NCI-H128 (cell line): ENCODE data around the gene FOSL1.

Experiments used
- DNase-seq: peaks from one replicate; lab custom pipeline; 2025; ENCODE audit not compliant: unreplicated experiment; lab: John Stamatoyannopoulos, UW

Gene FOSL1

DNA sequence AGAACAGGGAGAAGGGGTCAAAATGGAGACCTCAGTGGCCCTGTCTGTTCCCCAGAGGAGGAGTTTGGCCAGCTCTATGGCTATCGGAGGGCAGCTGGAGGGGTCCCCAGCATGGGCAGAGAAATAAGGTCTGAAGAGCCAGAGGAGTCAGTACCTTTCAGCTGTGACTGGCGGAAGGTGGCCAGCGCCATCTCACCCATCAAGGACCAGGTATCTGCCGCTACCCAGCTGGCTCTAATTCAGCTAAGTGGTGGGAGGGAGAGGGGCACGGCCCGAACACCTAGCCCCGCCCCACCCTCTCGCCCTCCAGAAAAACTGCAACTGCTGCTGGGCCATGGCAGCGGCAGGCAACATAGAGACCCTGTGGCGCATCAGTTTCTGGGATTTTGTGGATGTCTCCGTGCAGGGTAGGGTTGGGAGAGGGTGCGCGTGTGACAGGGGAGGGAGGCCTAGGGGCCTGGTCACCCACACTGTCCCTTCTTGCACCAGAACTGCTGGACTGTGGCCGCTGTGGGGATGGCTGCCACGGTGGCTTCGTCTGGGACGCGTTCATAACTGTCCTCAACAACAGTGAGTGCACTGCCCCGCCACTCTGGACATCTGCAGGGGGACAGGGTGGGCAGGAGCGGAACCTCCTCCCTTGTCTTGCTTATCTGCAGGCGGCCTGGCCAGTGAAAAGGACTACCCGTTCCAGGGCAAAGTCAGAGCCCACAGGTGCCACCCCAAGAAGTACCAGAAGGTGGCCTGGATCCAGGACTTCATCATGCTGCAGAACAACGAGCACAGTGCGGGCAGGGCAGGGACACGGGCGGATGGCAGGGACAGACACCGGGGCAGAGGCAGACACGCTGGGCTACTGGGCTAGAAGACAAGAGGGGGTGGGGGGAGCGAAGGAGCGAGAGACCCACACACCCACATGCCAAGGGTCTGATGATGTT is 17.8 kb downstream of the FOSL1 start:
- no peak for DNase-seq

DNA sequence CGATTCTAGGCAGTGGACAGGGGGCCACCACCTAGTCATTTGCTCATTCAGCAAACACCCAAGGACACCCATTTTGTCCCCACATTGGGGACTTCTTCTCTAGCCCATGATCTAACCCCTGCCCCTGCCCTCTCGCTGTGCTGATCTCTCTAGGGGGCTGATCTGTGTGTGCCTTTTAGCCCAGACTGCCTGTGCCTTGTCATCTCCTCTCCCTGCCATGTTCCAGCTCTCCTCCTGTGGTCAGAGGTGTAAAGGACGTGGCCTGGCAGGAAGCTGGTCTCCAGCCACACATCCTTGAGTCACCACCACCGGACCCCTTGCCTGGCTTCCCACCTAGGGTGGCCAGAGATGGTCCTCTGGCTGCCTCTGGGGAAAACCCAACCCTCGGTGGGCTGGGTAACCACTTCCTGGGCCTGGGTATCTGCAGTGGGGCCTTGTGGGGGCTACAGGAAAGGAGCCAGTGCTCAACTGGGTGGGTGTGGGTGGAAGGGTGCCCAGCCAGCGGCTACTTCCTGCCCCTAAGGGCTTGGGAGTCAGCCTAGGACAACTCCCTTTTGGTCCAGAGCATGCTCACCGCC is 19.3 kb downstream of the FOSL1 start:
- DNase-seq: no peak

DNA sequence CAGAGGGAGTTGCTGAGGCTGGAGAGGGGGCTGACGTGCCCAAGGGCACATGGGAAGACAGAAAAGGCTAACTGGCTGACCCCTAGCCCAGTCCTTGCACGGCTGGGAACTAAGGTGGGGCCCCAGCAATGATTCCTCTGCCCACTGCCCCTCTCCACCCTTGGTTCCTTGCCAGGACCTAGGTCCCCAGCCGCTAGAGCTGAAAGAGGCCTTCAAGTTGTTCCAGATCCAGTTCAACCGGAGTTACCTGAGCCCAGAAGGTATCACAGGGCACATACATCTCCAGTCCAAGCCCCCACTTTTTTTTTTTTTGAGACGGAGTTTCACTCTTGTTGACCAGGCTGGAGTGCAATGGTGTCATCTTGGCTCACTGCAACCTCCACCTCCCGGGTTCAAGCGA is 20.2 kb downstream of the FOSL1 start:
- no peak for DNase-seq

DNA sequence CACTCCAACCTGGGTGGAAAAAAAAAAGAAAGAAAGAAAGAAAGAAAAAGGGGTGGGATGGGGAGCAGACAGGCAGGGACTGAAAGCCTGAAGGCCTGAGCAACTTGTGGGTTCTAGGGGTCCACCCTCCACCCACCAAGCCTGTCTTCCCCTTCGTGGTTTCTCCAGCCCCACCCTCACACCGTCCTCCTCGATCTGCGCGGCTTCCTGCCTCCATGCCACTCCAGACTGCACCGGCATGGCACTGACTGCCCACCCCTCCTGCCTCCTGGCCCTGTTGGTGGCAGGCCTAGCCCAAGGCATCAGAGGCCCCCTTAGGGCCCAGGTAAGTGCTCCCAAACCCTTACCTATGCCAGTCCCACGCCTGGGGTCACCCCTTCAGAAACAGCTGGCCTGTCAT is 20.6 kb downstream of the FOSL1 start, which contains the start of gene CTSW:
TSS of gene CTSW (plus strand) at position 221 of the 400 bp plus-strand sequence. CDS start at position 239, 18 bp downstream.
- no peak for DNase-seq

DNA sequence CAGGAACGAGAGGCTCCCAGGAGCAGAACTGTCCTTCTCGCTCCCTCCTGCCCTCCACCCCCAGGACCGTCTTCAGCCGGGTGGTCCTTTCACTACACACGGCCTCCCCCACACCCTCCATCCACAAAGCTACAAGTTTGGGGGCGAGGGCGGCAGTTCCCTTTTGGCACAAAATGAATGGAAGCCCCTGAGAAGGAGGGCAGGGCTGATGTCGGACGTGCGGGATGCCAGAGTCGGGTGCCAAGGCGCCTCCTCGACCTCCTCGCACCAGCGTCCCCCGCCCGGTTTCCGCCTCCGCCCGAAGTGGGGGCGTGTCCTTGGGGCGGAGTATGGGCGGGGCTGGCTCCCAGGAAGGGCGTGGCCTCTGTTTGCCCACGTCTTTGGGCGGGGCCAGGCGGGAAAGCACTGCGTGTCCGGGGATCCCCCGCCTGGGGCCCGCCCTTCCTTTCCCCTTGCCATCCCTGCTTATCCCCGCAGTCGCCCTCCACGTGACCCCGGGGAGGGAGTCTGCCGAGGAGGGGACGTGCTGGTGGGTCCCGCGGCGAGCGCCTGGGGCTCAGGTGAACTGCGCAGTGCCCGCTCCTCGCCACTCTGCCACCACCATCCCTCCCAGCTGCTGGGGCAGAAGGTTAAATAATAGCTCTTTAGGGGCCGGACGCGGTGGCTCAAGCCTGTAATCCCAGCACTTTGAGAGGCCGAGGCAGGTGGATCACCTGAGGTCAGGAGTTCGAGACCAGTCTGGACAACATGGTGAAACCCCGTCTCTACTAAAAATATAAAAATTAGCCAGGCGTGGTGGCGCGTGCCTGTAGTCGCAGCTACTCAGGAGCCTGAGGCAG is 26.7 kb downstream of the FOSL1 start:
- DNase-seq: peak; percentile 91

DNA sequence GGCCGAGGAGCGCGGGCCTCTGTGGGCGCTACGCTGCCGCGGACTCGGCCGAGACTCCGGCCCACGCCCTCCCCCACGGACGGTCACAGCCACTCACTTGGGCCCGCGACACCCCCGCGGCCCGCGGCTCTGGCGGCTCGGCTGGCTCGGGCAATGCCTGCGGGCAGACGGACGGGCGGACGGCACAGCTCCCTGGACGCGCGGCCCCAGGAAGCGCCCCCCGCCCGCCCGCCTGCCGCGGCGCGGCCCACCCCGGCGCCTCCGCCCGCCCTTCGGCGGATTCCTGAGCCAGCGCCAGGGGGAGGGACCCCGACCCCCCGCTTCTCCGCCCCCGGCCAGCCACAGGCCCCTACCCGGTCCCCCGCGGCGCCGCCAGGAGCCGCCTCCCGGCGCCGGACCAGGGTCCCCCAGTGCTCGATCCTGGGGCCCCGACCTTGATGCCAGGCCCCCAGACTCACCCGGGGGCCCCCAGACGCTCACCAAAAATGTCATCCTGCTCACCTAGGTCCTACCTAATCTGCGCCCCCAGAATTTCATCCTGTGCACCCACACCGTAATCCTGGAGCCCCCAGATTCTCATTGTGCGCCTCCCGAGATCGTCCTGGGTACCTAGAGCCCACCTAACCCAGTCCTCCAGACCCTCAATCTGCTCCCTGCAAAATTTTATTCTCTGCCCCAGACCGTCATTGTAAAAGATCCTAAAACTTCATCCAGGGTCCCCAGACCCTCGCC is 27.4 kb downstream of the FOSL1 start, which contains the start of gene EFEMP2:
TSS of gene EFEMP2 (minus strand) at position 215 of the 732 bp plus-strand sequence. CDS start 446 bp downstream, outside the sequence.
- DNase-seq: no peak

DNA sequence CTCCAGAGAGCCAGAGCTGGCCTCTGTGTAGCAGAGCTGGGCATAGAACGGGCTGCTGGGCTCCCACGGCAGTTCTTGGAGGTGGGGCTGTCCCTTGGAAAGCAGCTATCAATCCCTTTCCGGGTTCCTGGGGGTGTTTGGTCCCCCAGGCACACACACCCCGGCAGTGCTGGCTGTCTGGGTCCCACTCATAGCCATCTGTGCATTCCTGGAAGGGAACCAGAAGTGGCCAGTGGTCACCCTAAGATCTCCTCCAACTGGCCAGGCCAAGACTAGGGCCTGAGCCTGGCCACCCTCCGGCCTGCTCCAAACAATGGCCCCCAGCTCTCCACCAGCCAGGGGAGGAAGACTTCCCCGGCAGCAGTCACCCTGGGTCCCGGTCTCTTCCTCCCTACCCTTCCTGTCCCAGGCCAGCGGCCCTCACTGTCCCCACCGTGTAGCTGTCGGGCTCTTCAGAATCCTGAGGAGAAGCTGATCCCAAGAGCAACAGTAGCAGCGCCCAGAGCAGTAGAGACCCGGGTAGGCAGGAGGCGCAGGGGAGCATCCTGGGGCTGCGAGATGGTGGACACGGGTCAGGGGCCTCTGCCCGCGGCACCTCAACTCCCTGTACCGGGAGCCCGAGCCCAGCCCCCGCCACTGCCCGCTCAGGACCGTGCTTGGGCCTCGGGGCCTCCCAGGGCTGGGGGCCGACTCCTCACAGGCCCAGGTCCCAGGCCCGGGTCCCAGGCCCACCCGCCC is 28.2 kb downstream of the FOSL1 start:
- no peak for DNase-seq

DNA sequence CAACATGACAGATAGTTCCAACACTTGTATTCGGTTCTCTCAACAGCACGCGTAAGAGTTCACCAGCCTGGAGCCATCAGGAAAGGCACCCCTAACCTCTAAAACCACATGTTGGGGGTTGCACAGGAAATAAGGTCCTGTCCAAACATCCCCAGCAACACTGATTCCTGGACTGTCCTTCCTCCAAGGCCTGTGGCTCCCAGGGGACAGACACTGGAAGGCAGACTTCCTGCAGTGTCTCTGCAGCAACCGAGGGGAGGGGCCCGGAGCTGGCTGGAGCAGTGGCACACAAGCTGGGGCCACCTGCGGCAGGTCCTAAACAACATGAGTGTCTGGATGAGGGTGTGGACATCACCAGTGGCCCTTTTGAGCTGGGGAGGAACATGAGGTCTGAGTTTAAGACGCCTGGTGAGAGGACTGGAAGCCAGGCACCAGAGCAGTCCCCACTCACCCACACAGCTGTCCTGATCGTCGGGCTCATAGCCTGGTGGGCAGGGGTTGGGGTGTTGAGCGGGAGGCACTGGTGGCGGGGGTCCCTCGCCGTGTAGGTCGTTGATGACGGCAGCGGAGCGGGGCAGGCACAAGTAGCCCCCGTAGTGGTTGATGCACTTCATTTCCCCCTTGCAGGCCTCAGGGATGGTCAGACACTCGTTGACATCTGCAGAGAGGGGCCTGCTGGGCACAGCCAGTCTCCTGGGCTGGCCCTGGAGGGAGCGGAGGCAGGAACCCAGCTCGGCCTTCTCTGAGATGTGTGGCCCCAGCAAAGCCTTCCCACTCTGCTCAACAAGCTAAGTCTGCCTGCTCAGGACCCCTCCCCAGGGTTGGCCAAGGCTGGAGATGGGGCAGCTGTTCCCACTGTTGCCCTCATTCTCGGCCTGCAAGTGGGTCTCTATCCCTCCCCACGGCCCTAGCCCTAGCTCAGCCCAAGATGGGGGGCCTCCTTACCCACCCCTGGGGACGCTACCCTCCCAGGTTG is 29.2 kb downstream of the FOSL1 start:
- DNase-seq: no peak

DNA sequence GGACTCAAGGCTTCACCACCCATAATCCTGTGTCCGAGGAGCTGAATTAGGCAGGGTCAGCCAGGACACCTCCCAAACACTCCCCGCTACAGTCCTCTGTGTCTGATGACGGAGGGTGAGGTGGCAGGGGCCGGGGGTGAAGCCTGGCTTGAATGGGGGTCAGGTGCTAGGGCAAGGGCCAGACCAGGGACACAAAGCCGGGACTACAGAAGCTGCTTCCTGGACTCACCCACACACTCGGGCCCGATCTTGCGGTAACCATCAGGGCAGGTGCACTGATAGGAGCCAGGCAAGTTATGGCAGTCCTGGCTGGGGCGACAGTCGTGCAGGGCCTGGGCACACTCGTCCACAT is 29.9 kb downstream of the FOSL1 start:
- no peak for DNase-seq

DNA sequence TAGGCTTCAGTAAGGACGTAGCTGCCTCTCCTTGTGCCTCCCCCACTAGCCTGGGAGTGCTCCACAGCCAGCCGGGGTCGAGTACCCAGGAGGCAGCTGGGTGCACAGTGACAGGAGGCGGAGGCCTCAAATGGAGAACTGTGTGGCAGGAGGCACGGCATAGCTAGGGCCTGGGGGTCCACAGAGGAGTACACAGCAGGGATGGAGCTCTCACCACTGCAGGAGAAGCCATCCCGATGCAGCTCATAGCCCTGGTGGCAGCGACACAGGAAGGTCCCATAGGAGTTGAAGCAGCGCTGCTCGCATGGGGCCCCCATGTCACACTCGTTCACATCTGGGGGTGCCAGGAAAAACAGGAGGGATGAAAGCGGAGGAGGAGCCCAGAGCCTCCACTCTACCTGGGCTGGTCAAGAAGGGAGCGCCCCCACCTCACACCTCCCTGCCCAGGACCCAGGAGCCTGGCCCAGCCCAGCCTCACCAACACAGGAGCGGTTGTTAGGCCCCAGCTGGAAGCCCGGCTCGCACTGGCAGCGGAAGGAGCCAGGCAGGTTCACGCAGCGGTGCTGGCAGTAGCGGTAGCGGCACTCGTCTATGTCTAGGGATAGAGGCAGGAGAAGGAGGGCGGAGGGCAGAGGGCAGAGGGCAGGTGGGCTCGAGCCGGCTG is 30.4 kb downstream of the FOSL1 start:
- DNase-seq: no peak

DNA sequence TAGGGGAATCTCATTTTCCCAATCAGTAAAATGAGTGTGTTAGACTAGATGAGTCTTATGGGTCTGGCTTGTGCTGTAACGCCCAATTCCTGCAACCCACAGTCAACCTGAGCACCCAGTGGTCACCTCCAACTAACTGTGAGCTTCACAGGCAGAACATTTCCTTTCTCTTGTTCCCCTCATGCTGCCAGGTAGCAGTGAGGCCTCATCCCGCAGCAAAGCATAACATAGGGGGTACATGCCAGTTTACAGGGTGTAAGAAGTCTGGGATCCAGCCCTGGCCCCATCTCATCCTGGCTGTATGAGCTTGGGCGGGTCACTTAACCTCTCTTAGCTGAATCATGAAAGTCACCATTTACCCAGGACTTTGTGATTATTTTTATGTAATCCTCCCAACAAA is 31.3 kb downstream of the FOSL1 start:
- no peak for DNase-seq

DNA sequence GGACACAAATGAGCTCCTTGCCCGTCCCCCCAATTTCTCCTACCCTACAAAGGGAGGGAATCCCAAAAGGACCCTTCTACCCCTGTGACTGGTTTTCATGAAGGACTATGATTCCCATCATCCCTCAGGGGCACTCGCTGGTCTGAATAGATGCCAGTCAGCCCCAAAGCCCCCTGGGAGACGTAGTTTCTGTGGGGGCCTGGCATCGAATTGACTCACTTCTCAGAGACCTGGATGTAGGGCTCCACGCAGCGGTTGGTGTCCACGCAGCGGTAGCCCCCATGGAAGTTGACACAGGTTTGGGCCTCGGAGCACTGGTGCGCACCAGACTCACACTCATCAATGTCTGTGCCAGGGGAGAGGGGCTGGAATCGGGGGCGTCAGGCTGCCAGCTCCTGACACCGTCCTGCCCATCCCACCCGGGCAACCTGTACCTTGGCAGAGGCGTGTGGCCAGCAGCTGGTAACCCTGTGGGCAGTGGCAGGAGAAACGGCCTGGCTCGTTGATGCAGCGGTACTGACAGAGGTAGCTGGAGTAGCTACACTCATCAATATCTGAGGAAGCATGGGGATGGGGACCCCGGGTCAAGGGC is 32.0 kb downstream of the FOSL1 start:
- DNase-seq: no peak

DNA sequence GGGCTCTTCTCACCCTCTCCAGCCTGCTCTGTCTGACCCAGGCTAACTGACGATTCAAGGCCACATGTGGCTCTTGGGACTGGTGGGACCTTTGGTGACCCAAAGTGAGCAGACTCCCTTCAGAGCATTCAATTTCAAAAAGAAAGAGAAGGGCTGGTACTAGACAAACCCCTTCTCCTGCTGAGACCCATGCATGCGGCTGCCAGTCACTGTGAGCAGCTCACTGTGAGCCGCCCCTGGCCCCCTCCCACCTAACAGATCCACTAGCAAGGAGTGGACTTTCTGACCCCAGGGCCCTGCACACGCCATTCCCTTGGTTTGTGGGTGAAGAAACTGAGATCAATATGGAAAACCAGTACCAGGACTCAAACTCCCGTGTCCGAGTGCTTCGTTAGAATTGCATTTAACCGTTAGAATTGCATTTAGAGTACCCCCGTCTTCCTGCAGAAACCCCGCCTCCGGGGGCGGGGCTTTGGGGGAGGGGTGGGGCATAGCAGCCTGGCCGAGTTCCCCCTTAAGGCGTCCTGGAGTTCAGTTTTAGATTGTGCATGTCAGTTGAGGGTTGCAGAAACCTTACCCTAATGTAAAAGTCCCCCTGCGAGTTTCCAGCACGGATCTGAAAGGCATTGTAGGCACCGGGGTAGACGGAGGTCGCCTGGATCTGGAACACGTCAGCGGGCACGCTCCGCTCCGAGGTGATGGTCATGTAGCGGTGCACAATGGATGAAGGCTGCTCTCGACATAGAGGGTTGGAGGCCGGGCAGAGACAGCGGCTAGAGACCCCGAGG is 32.7 kb downstream of the FOSL1 start:
- no peak for DNase-seq

DNA sequence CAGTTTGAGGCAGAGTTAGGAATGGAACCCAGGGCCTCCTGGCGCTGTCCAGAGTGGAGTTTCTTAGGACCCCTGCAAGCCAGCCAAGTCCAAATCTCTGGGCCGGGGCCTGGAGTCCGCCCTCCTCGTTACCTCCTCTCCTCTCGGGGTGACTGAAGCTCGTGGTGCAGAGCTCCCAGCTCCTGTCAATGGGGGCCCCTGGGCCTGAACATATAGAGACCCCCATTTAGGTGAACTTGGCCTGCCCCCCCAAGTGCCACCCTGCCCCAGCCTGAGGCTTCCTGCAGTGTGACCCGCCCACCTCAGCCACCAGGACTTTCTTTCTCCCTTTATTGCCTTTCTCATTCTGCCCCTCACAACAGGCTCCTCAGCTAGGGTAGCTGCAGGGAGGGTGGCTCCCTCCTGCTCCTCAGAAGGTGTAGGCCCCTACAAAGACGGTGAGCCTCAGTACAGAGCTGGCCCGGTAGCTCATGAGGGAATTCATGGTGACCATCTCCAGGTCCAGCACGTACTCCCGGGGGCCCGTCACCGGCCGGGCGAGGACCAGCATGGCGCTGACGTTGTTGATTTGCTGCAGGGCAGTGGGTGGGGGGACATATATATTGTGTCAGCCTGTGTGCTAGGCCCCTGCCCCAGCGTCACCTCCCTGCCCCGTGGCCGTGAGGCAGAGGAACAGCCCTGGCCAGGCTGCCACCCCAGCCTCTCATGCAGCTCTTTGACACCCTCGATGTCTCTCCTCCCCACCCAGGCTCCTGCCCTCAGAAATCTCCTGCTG is 33.5 kb downstream of the FOSL1 start:
- no peak for DNase-seq

DNA sequence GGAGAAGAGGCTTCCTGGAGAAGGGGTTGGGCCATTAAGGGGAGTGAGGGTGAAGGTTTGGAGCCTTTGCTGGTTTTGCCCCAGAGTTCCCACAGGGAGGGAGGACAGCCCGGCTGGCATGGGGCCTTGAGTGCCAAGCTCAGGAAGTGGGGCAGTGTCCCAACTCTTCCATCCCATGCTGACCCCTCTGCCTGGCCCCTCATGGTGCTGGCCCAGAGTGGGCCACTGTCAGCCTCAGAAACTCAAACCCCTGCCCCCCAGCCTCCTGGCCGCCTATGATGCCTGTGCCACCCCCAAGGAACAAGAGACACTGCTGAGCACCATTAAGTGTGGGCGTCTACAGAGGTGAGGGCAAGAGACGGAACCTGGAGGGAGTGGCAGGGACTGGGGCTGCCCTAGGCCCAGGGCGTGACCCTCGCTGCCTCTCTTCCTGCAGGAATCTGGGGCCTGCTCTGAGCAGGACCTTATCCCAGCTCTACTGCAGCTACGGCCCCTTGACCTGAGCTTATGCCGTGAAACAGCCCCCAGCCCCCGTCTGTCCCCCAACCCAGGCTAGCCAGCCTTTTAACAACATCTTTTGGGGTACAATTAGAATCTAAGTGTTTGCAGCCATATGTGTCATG is 34.5 kb downstream of the FOSL1 start:
- no peak for DNase-seq
